HG03521 (cell line): ENCODE results near the gene CFAP299.
A peak's percentile ranks its signal among the peaks of the same experiment; 100 is the strongest.

Source experiments
- ATAC-seq: cut with Tn5 transposase; IDR thresholded peaks from one replicate; pipeline ENCODE4 v1.9.1; 2021; ENCODE audit warnings: mild to moderate bottlenecking, moderate library complexity; ENCODE audit not compliant: unreplicated experiment

Gene CFAP299

GRCh38 chr4:80909938-80910337, 574.4 kb downstream of the CFAP299 start:
- ATAC-seq = no peak

- no peak for ATAC-seq
These were observed 575.9 kb downstream of the CFAP299 start for GRCh38 chr4:80911458-80911857.

- no peak for ATAC-seq
These were observed 576.8 kb downstream of the CFAP299 start for GRCh38 chr4:80912350-80912749.

GRCh38 chr4:80913381-80913780, 577.9 kb downstream of the CFAP299 start:
- peak; percentile 68 for ATAC-seq

- no peak for ATAC-seq
These were observed 581.2 kb downstream of the CFAP299 start for GRCh38 chr4:80916770-80917169.

DNA sequence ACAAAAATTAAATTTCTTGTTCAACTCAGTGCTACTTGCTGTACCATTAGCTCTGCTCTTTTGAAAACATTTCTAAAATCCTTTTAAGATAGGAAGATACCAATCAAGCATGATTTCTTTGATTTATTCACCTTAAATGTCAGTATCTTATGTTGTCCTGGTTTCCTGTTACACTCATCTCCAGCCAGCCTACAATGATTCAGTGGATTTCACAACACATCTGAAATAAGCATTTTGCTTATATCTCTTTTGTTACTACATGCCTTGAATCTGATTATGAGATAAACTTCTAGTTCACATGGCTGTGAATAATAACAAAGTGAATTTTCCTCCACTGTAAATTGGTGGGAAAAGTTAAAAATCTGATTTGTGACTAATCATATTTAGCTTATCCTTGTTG, 582.5 kb downstream of the CFAP299 start:
- ATAC-seq = no peak

DNA sequence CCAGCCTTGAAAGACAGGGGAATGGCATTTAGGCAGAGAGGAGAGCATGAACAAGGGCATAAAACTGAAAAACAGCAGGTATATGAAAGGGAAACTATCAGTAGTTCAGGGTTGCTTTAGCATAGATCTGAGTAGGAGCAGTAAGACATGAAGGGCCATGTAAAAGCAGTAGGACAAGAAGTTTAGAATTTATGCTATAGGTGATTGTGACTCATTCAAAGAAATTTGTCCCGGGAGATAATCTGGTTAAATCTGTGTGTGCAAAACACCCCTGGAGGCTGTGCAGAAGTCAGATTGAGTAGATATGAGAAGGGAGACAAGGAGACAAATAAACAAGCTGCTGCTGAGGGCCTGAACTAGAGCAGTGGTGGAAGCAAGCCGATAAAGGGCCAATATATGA, 585.9 kb downstream of the CFAP299 start:
- no peak for ATAC-seq

DNA sequence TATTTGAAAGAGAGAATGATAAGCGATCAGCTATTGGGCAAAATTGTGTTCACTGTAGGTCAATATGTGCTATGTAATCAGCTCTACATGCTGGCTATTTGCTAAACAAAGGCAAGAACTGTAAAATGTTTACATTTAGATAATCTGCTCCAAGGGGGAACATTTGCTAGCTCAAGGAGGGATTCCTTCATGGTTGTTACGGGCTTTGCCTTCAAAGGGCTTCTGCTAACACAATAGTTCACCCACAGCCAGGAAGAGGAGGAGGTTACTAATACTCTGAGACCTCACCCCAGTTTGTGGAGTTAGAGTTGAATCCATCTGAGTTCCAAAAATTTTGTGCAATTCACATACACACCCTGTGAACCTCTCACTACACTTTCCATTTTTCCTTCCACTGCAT, 587.4 kb downstream of the CFAP299 start:
- ATAC-seq = no peak

GRCh38 chr4:80925293-80925692, 589.8 kb downstream of the CFAP299 start:
- no peak for ATAC-seq

DNA sequence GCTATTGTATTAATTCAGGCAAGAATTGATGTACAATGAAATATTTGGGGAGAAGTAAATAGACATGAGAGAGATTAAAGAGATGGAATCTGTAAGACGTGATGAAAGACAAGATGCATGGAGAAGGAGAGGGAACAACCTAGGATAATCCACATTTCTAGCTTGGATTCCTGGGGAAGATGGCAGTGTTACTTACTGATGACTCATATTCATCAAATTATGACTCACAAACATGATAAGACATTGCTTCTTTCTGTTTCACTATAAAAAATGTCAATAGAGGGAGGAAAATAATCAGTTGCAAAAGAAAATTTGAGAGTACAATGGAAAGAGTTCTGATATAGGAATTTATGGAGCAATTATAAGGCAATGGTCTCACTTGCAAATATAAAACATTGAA, 590.9 kb downstream of the CFAP299 start:
- ATAC-seq = no peak

DNA sequence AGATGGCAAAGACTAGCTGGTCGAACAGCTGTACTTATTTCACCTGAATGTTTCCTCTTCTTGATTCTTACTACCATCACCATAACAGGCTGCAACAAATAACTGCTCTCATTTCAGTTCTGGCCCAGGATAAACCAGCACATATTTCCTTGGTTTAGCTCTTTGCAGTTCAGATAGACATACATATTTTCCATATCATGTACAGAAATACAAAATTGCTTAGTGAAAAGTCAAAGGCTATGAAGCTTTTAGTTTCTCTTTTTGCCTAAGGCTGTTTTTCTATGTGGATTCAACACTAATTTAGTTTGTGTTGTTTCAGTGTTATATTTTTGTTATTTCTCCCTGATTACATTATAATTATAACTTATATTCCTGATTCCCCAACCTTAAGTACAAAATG, 591.4 kb downstream of the CFAP299 start:
- no peak for ATAC-seq

DNA sequence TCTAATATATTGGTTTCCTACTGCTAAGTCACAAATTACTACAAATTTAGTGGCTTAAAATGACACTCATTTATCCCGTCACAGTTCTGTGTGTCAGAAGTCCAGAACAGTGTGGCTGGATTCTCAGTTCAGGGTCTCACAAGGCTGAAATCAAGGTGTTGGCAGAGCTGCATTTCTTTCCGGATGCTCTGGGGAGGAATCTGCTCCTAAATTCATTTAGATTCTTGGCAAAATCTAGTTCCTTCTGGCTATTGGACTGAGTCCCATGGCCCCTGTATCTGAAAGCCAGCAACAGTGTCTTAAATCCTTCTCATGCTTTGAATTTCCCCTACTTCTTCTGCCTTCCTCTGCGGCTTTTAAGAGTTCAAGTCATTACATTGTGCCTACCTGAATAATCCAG, 591.9 kb downstream of the CFAP299 start:
- no peak for ATAC-seq

GRCh38 chr4:80931631-80932081, 596.1 kb downstream of the CFAP299 start:
- ATAC-seq = no peak

- ATAC-seq = no peak
These were observed 612.6 kb downstream of the CFAP299 start for GRCh38 chr4:80948141-80948540.

DNA sequence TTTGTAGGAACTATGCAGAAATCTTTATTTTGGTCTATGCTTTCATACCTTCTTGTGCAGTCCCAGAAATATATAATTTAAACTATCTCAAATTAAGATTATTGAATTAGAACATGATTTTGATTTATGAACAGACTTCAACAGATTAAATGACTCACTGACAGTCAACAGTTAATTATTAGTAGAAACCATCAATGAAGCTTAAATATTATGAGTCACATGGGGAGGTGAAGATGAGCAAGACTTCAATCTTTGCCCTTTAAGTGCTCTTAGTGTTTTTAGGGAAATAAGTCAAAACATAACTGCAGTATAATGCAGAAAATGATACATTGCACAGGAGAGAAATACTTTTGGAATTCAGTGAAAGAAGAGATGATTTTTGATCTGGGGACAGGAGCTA, 613.5 kb downstream of the CFAP299 start:
- ATAC-seq = no peak

GRCh38 chr4:80956421-80956820, 620.9 kb downstream of the CFAP299 start:
- ATAC-seq = no peak

GRCh38 chr4:80963051-80963450, 627.5 kb downstream of the CFAP299 start:
- no peak for ATAC-seq

GRCh38 chr4:80967346-80967745, 631.8 kb downstream of the CFAP299 start:
- ATAC-seq = no peak

GRCh38 chr4:80980239-80980638, 644.7 kb downstream of the CFAP299 start:
- no peak for ATAC-seq

GRCh38 chr4:80986011-80986410, 650.5 kb downstream of the CFAP299 start:
- ATAC-seq = no peak

DNA sequence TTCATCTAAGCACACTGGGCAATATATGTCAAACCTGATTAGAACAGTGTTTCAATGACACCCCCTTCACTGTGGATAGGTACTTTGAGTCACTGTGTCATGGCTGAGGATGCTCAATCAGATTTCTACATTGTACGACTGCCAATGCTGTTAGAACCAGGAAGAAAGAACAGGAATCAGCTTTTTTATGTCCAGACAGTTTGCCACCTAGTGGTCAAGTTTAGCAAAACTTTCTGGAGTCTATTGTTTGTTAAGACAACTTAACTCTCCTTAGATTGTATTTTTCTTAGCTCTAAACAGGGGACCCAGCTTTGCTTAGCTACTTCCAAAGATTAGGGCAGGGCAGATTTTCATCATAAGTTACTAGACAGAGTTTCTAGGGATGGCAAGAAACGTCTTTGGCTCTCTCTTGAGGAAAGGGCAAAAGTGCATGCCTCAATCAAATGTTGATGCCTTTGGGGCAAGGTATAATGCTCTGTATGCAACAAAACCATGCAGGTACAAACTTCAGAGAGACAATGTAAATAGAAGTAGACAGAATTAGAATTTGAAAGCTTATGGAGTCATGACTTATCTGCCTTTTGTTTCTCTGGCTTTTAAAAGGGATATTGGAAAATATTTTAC, 654.5 kb downstream of the CFAP299 start:
- ATAC-seq = peak; percentile 74

GRCh38 chr4:80990851-80991250, 655.3 kb downstream of the CFAP299 start:
- ATAC-seq = no peak

GRCh38 chr4:80999943-81000342, 664.4 kb downstream of the CFAP299 start:
- no peak for ATAC-seq
